HG03139 (cell line): Measurements from ENCODE around the gene SLC16A7.
A peak's percentile ranks its signal among the peaks of the same experiment; 100 is the strongest.
"Not testable (repeated sequence)": the region's sequence is repeated elsewhere in the genome, so short reads cannot be mapped to it uniquely, and the experiment has no call there.

ENCODE experiments used
- ATAC-seq: cut with Tn5 transposase; IDR thresholded peaks from one replicate; pipeline ENCODE4 v1.9.1; 2021; ENCODE audit not compliant: unreplicated experiment

Gene SLC16A7

GRCh38 chr12:59595883-59596540, at the start of gene SLC16A7:
SLC16A7 (plus strand) TSS chr12:59596029; CDS start chr12:59704802, 108,773 bp downstream.
- ATAC-seq = peak; percentile 60

- ATAC-seq = no peak
These were observed 46.9 kb upstream of the SLC16A7 start for GRCh38 chr12:59548930-59549329.

GRCh38 chr12:59559696-59560095, 36.1 kb upstream of the SLC16A7 start:
- no peak for ATAC-seq

- no peak for ATAC-seq
These were observed 25.7 kb upstream of the SLC16A7 start for GRCh38 chr12:59570145-59570544.

GRCh38 chr12:59574406-59574805, 21.4 kb upstream of the SLC16A7 start:
- no peak for ATAC-seq

GRCh38 chr12:59575826-59576225, 20.0 kb upstream of the SLC16A7 start:
- ATAC-seq = no peak

- no peak for ATAC-seq
These were observed 17.6 kb upstream of the SLC16A7 start for GRCh38 chr12:59578254-59578653.

- ATAC-seq = no peak
These were observed 16.2 kb upstream of the SLC16A7 start for GRCh38 chr12:59579631-59580030.

GRCh38 chr12:59580050-59580449, 15.8 kb upstream of the SLC16A7 start:
- ATAC-seq = no peak

- ATAC-seq = no peak
These were observed 12.7 kb upstream of the SLC16A7 start for GRCh38 chr12:59583003-59583712.

GRCh38 chr12:59587710-59588109, 8.1 kb upstream of the SLC16A7 start:
- no peak for ATAC-seq

- ATAC-seq = no peak
These were observed 2.1 kb upstream of the SLC16A7 start for GRCh38 chr12:59593761-59594160.

GRCh38 chr12:59594943-59595500, 807 bp upstream of the SLC16A7 start:
- ATAC-seq = no peak

- ATAC-seq = no peak
These were observed 305 bp upstream of the SLC16A7 start for GRCh38 chr12:59595565-59595882.

GRCh38 chr12:59597385-59597781, 1.6 kb downstream of the SLC16A7 start:
- ATAC-seq = peak; percentile 46

- no peak for ATAC-seq
These were observed 4.3 kb downstream of the SLC16A7 start for GRCh38 chr12:59600171-59600570.

- no peak for ATAC-seq
These were observed 7.9 kb downstream of the SLC16A7 start for GRCh38 chr12:59603754-59604153.

- not testable (repeated sequence) for ATAC-seq
These were observed 17.1 kb downstream of the SLC16A7 start for GRCh38 chr12:59612823-59613434.

- no peak for ATAC-seq
These were observed 19.8 kb downstream of the SLC16A7 start for GRCh38 chr12:59615392-59616165.

GRCh38 chr12:59619461-59620240, 23.8 kb downstream of the SLC16A7 start:
- no peak for ATAC-seq
